Mesendoderm (in vitro differentiated cells): ENCODE measurements around the gene ABCC1.
A peak's percentile ranks its signal among the peaks of the same experiment; 100 is the strongest.

Source experiments
- DNase-seq: peaks from one replicate; pipeline ENCODE4 v3.0.0; 2013
- H2AK5ac ChIP-seq: 2 replicates; pipeline ENCODE4 v1.6.1; 2013; ENCODE audit warnings: low read length, inconsistent platforms
- H2BK120ac ChIP-seq: 2 replicates; pipeline ENCODE4 v1.6.1; 2013; ENCODE audit warnings: low read depth, mild to moderate bottlenecking, low read length, moderate library complexity, mixed read lengths
- H2BK15ac ChIP-seq: replicated peaks from 2 replicates; pipeline ENCODE4 v1.6.1; 2013; ENCODE audit warnings: low read depth, mild to moderate bottlenecking, moderate library complexity
- H2BK5ac ChIP-seq: 2 replicates; pipeline ENCODE4 v1.6.1; 2013; ENCODE audit warnings: low read length, inconsistent platforms
- H3K18ac ChIP-seq: 2 replicates; pipeline ENCODE4 v1.6.1; 2013; ENCODE audit warnings: mild to moderate bottlenecking, low read length, mixed read lengths
- H3K23ac ChIP-seq: one replicate; pipeline ENCODE4 v1.6.1; 2013; ENCODE audit warnings: low read length
- H3K27ac ChIP-seq: 2 replicates; pipeline ENCODE4 v1.5.1; 2013; ENCODE audit warnings: low read depth, mild to moderate bottlenecking, inconsistent platforms, low read length, moderate library complexity
- H3K27me3 ChIP-seq: 2 replicates; pipeline ENCODE4 v1.6.1; 2013; ENCODE audit warnings: low read length, control low read depth, mild to moderate bottlenecking, inconsistent platforms; ENCODE audit not compliant: insufficient read depth, poor library complexity
- H3K36me3 ChIP-seq: 2 replicates; pipeline ENCODE4 v1.6.1; 2013; ENCODE audit warnings: low read length, inconsistent platforms; ENCODE audit not compliant: control insufficient read depth, insufficient read depth
- H3K4ac ChIP-seq: one replicate; pipeline ENCODE4 v1.6.1; 2013; ENCODE audit warnings: low read depth, mild to moderate bottlenecking, low read length, moderate library complexity
- H3K4me1 ChIP-seq: 2 replicates; pipeline ENCODE4 v1.6.1; 2013; ENCODE audit warnings: low read depth, low read length, inconsistent platforms; ENCODE audit not compliant: control insufficient read depth
- H3K4me2 ChIP-seq: 2 replicates; pipeline ENCODE4 v1.6.1; 2013; ENCODE audit warnings: low read length
- H3K4me3 ChIP-seq: 2 replicates; pipeline ENCODE4 v1.5.1; 2013; ENCODE audit warnings: mild to moderate bottlenecking, low read length
- H3K56ac ChIP-seq: one replicate; pipeline ENCODE4 v1.6.1; 2013; ENCODE audit warnings: low read length
- H3K79me1 ChIP-seq: 2 replicates; pipeline ENCODE4 v1.6.1; 2013; ENCODE audit warnings: low read length, inconsistent platforms
- H3K79me2 ChIP-seq: 2 replicates; pipeline ENCODE4 v1.6.1; 2013; ENCODE audit warnings: mild to moderate bottlenecking, low read length; ENCODE audit not compliant: control insufficient read depth, insufficient read depth
- H3K9ac ChIP-seq: 2 replicates; pipeline ENCODE4 v1.6.1; 2013; ENCODE audit warnings: low read length, inconsistent platforms
- H4K5ac ChIP-seq: one replicate; pipeline ENCODE4 v1.6.1; 2013; ENCODE audit warnings: low read length
- H4K8ac ChIP-seq: one replicate; pipeline ENCODE4 v1.6.1; 2013; ENCODE audit warnings: low read depth, mild to moderate bottlenecking, control low read depth, low read length, moderate library complexity
- WGBS: extraction: QIAGEN DNeasy Blood & Tissue Kit; methylation state at CpG from one replicate; pipeline ENCODE4 v1.1.7; 2013; ENCODE audit warnings: low lambda C conversion rate, missing lambda C conversion rate; ENCODE audit not compliant: insufficient coverage; ENCODE audit errors: extremely low coverage; 5-methylcytosine and 5-hydroxymethylcytosine counted together

ABCC1 gene

DNA sequence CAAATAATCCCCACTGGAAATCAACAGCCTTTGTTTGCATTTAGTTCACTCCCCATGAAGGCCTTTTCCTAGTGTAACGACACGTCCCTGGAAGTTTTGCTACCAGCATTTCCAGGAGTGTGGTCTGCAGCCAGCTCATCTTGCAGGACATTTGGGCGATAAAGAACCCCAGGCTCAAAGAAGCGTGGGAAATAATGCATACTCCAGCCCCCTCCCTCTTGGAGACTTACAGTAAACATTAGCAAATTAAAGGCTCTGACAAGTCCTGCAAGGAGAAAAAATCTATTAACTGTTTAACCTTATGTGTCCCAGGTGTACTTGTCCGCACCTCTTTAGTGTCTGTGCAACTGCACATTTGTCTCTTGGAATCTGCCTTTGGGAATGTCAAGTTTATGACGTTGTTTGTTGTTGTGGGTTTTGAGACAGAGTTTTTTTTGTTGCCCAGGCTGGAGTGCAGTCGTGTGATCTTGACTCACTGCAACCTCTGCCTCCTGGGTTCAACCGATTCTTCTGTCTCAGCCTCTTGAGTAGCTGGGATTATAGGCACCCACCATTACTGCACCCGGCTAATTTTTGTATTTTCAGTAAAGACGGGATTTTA is 131.1 kb downstream of the ABCC1 start:
- no peak overlapping the region for H2BK15ac ChIP-seq
- H3K36me3 ChIP-seq, result peaks cover 12% of the 10 kb centered on the region
- no peak overlapping the region for H3K9ac ChIP-seq
- no peak overlapping the region for H3K56ac ChIP-seq
- no peak for DNase-seq
- WGBS, result no CpG with 5 or more reads among the region's 10 CpGs
- H2BK120ac ChIP-seq, result no peak overlapping the region
- H3K79me1 ChIP-seq, result no peaks in the 10 kb centered on the region
- no peak overlapping the region for H3K4me2 ChIP-seq
- H3K27me3 ChIP-seq, result no peaks in the 10 kb centered on the region
- H3K23ac ChIP-seq, result no peak overlapping the region
- H4K8ac ChIP-seq, result no peak overlapping the region
- H3K4me1 ChIP-seq, result no peaks in the 10 kb centered on the region
- H3K79me2 ChIP-seq, result no peaks in the 10 kb centered on the region
- H4K5ac ChIP-seq, result no peak overlapping the region
- no peak overlapping the region for H3K4me3 ChIP-seq
- no peak overlapping the region for H2BK5ac ChIP-seq
- no peak overlapping the region for H2AK5ac ChIP-seq
- no peak overlapping the region for H3K27ac ChIP-seq
- no peak overlapping the region for H3K18ac ChIP-seq
- no peak overlapping the region for H3K4ac ChIP-seq

DNA sequence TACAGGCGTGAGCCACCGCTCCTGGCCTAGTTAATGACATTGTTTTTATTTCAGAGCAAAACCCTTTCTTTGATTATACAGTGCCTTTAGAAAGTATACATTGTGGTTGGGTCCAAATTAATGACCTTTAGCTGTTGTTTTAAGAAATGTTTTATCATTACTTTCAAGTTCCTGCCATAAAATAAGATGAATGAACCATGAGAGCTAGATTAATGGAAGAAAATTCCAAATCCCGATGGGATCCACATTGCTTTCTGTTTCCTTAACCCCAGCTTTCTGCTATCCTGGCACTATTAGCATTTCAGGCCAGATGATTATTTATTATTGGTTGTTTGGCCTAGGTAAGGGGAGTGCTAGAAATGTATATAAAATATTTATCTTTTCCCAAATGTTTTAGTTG is 131.7 kb downstream of the ABCC1 start:
- DNase-seq, result no peak
- Histone ChIP-seq H3K27ac (no peak overlapping the region), H3K4me2 (no peak overlapping the region), H3K18ac (no peak overlapping the region), H2BK15ac (no peak overlapping the region), H4K5ac (no peak overlapping the region), H3K79me1 (no peaks in the 10 kb centered on the region), H3K79me2 (no peaks in the 10 kb centered on the region), H3K4ac (no peak overlapping the region), H3K9ac (no peak overlapping the region), H3K4me1 (no peaks in the 10 kb centered on the region), H3K23ac (no peak overlapping the region), H3K56ac (no peak overlapping the region), H3K4me3 (no peak overlapping the region), H3K27me3 (no peaks in the 10 kb centered on the region), H3K36me3 (peaks cover 12% of the 10 kb centered on the region), H2BK120ac (no peak overlapping the region), H4K8ac (no peak overlapping the region), H2AK5ac (no peak overlapping the region), H2BK5ac (no peak overlapping the region)
- no CpG with 5 or more reads among the region's 3 CpGs for WGBS

DNA sequence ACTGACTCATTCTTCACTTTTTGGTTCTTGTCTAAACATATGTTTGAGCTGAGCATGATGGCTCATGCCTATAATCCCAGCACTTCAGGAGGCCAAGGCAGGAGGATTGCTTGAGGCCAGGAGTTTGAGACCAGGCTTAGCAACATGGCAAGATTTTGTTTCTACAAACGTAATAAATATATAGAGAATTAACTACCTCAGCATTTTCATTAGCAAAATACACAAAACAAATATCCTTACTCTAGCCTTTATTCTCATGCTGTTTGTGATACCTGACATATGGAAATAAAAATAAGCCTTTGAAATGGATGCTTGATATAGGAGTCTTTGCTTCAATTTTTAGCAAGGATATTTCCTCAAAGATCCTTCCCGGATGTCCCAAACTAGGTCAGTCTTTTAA is 132.8 kb downstream of the ABCC1 start:
- Histone ChIP-seq H2BK5ac (no peak overlapping the region), H2AK5ac (no peak overlapping the region), H3K4me3 (no peak overlapping the region), H3K4me2 (no peak overlapping the region), H3K79me1 (no peaks in the 10 kb centered on the region), H3K4me1 (no peaks in the 10 kb centered on the region), H3K79me2 (no peaks in the 10 kb centered on the region), H2BK120ac (no peak overlapping the region), H3K23ac (no peak overlapping the region), H3K36me3 (peaks cover 9% of the 10 kb centered on the region), H4K8ac (no peak overlapping the region), H3K27me3 (no peaks in the 10 kb centered on the region), H3K27ac (no peak overlapping the region), H3K4ac (no peak overlapping the region), H3K9ac (no peak overlapping the region), H2BK15ac (no peak overlapping the region), H3K18ac (no peak overlapping the region), H3K56ac (no peak overlapping the region), H4K5ac (no peak overlapping the region)
- DNase-seq, result no peak
- WGBS, result no CpG with 5 or more reads among the region's 2 CpGs

DNA sequence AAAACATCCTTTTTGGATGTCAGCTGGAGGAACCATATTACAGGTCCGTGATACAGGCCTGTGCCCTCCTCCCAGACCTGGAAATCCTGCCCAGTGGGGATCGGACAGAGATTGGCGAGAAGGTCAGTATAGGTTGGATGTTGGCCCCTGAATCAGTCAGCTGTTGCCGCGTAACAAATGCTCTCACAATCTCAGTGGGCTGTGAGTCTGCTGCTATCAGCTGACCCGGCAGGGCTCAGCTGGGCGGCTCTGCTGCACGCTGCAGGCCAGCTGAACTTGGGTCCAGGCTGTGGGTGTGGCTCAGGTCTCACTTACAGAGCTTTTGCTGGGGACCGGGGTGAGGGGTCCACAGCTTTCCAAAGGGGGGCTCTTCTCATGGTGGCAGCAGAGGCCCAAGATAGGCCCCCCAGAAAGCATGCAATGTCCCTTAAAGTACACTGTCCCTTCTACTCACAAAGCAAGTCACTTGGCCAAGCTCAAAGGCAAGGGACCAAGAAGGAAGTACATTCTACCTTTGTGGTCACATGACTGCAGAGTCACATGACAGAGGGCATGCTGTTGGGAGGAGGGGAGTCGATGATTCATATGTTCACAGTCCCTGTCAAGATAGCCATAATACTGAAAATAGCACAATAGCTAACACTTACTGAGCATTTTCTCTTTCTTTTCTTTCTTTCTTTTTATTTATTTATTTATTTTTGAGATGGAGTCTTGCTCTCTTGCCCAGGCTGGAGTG is 134.2 kb downstream of the ABCC1 start:
- WGBS, result no CpG with 5 or more reads among the region's 10 CpGs
- Histone ChIP-seq H3K27me3 (no peaks in the 10 kb centered on the region), H3K4me3 (no peak overlapping the region), H3K4me2 (no peak overlapping the region), H3K27ac (no peak overlapping the region), H3K18ac (no peak overlapping the region), H4K8ac (no peak overlapping the region), H3K4me1 (no peaks in the 10 kb centered on the region), H2BK15ac (no peak overlapping the region), H3K56ac (no peak overlapping the region), H3K4ac (no peak overlapping the region), H2BK5ac (no peak overlapping the region), H4K5ac (no peak overlapping the region), H3K36me3 (peaks cover 8% of the 10 kb centered on the region), H3K79me2 (no peaks in the 10 kb centered on the region), H2AK5ac (no peak overlapping the region), H3K79me1 (no peaks in the 10 kb centered on the region), H3K23ac (no peak overlapping the region), H2BK120ac (no peak overlapping the region), H3K9ac (no peak overlapping the region)
- DNase-seq, result peak; percentile 63

DNA sequence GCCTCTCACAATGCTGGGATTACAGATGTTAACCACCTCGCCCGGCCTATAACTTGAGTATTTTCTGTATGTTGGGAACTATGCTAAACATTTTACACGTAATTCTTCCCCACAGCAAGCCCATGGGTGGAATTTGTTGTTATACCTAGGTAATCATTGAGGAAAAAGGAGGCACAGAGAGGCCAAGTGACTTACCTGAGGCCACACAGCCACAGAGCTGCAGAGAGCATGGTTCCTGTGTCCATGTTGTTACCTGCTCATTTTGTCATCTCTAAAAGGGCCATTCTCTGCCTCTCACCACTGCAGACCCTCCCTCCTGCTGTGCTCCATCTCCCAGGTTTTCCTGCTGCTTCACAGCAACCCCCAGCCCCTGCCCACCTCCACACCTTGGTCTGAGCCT is 135.5 kb downstream of the ABCC1 start:
- H3K18ac ChIP-seq, result no peak overlapping the region
- no CpG with 5 or more reads among the region's 3 CpGs for WGBS
- no peak overlapping the region for H4K8ac ChIP-seq
- no peak overlapping the region for H4K5ac ChIP-seq
- no peak overlapping the region for H3K23ac ChIP-seq
- no peak overlapping the region for H3K27ac ChIP-seq
- H3K4me1 ChIP-seq, result no peaks in the 10 kb centered on the region
- no peak overlapping the region for H3K9ac ChIP-seq
- no peak for DNase-seq
- no peaks in the 10 kb centered on the region for H3K79me2 ChIP-seq
- no peaks in the 10 kb centered on the region for H3K27me3 ChIP-seq
- H3K4ac ChIP-seq, result no peak overlapping the region
- H3K4me3 ChIP-seq, result no peak overlapping the region
- H3K79me1 ChIP-seq, result no peaks in the 10 kb centered on the region
- no peak overlapping the region for H2BK120ac ChIP-seq
- H3K36me3 ChIP-seq, result peaks cover 9% of the 10 kb centered on the region
- H2AK5ac ChIP-seq, result no peak overlapping the region
- H3K56ac ChIP-seq, result no peak overlapping the region
- H2BK15ac ChIP-seq, result no peak overlapping the region
- H2BK5ac ChIP-seq, result no peak overlapping the region
- H3K4me2 ChIP-seq, result no peak overlapping the region
